RCC 7860 (cell line): Measurements from ENCODE around the gene LRRC8C.

Source experiments
- DNase-seq: peaks from one replicate; pipeline ENCODE4 v3.0.0-alpha.2; 2015; ENCODE audit warnings: low spot score
- FAIRE-seq: peaks from 2 replicates; lab custom pipeline; 2012; peaks lifted over from hg19 to GRCh38; lab: Jason Lieb, UNC

LRRC8C gene

DNA sequence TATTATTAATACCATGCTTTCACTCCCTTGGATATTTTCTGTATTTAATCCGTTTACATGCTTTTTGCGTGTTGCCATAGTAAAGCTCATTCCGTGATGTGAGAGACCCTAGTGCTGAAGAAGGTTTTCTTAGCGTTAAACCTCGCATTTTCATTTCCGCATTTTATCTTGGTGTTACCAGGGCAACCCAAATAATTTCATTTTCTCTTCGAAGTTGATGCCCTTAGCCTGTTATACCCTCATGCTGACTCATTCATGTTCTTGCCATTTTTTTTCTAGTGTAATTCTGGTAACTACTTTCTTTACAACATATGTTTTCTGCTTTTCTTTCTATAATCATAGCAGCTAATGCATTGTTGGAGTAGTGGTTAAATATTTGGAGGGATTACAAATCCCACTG lies 37.2 kb downstream of the LRRC8C start:
- DNase-seq (no peak), FAIRE-seq (no peak)

DNA sequence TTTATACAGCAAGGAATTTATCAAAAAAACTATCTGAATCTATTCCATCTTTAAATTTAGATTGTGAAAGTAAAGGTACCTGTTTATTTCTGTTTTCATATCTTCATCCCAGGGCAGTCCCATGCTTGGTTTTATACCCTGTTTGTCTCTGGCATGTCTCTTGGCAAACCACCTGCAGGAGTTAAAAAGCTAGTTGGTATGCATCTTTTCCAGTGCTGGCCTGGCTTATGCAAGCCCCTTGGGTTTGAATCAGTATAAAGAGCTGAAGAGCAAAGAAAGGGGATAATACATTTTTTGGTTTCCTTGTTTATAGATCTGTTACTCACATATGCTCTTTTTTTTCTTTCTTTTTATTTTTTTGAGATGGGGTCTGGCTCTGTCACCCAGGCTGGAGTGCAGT lies 37.8 kb downstream of the LRRC8C start:
- no peak for DNase-seq
- no peak for FAIRE-seq

DNA sequence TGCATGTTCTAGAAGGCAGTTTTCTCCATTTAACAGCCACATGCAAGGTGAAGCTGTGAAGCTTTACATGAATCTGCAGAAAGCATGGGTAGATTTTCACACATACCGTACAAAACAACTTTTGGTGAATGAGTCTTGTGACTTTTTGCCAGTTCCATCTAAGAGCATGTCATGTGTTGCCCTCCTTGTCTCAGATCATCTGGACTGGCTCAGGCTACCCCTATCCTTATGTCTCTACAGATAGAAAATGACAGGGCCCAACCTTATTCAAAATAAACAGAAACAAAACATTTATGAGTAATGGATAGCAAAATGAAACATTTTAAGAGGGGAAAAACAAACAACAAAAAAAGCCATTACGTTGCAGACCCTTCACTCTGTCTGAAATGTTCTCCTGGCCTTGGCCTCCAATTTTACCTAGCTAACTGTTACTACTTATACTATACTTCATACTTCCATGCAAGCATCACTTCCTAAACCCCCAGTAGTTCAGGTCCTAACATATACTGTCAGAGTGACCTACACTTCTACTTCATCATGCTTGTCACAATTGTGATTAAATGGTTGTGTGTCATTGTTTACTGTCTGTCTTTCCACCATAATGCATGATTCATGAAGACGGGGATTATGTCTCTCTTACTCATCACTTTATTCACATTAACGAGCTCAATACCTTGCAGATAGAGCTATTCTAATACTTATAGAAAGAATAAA lies 39.0 kb downstream of the LRRC8C start:
- DNase-seq (peak; percentile 66), FAIRE-seq (peak; percentile 62)

DNA sequence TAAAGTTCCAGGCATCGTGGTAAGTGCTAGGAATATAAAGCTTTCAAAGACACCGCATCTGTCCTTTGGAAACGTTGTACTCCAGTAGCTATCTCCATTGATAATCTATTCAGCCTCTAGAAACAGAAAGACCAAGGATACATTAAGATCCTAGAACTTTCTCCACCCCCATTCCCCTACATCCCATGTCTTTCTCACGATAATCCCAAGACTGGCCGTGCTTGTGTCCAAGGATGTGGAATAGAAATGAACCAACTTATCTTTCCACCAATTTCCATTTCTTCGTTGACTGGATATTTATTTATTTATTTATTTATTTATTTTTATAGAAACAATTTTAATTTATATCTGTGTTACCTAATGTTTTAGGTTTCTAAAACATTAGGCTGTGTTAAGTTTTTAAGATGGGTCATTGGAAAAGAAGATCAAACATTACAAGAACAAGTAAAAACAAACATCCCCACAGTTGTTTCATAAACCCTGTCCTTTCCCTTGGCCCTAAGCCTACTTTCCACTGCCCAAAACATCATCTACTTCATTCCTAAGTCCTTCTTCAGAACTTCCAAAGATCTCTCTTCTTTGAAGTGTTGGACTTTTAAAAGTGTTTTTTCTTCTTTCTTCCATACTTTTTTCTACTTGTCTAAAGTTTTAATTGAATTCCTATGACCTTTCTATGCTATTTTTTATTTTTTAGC lies 39.7 kb downstream of the LRRC8C start:
- DNase-seq = no peak
- no peak for FAIRE-seq

DNA sequence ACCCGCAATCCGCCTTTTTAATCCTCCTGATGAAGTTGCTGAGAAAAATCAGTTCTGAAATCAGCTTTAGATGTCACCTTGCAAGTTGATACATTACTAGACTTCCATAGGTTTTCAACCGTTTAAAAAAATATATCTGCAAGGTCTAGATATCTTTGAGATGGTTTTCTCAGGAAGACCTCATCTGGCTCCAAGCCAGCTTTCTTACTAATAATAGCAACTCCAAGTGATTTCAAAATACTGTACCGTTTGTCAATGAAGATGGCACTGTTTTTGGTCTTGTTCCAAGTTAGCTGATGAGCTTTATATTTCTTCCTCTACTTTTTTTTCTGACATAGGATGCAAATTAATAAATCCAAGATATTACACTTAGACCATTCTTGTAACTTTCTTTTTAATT lies 40.3 kb downstream of the LRRC8C start:
- DNase-seq (no peak), FAIRE-seq (no peak)

DNA sequence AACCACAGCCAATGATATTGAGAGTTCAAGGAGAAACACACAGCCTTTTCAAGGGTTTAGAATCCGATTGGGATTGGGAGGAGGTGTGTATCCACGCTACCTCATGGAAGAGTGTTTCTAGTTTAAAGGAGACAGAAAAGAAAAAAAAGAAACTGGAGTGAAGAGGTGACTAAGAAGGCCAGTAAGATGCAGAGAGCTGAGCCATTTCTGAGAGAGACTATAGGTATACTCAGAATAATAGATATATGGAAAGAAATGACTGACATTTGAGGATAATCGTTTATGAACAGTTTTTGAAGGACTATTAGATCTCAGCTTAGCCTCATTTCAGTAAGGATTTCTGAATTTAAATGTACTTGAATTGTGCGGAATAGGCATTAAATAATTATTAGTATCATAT lies 42.8 kb downstream of the LRRC8C start:
- FAIRE-seq (no peak), DNase-seq (no peak)

DNA sequence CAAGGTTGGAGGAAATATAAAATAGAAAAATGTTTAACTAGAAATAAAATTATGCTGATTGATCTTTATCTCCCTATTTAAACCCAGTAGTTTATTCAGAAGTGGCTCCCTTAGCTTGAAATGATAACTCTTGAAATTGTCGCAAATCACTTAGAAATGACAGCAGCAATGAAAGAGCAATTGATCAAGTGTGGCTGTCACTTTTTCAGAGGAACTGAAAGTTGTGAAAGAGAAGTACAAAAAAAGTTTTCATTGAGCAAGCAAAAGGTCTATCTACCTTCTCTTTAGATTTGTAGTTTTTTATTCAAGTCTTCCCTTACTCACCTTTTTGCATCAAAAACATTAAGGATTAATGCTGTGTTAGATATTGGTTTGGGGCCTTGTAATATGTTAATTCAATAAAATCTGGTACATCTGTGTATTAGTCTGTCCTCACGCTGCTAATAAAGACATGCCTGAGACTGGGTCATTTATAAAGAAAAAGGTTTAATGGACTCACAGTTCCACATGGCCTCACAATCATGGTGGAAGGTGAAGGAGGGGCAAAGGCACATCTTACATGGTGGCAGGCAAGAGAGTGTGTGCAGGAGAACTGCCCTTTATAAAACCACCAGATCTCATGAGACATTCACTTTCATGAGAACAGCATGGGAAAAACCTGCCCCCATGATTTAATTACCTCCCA lies 48.3 kb downstream of the LRRC8C start:
- FAIRE-seq (no peak), DNase-seq (no peak)

DNA sequence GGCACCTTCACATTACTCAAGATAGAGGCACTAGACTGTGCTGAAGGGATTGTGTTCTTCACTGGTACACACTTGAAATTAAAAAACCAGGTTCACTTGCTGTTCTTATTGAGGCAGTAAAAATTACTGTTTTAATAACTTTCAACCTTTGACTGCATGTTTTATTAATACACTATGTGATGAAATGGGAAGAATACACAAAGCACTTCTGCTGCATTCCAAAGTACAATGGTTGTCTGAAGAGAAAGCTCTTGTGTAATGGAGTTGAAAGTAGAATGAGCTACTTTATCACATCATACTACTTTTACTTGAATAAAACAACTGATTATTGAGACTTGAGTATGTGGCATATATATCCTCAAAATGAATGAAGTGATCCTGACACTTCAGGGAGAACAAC lies 49.7 kb downstream of the LRRC8C start:
- DNase-seq (no peak), FAIRE-seq (no peak)

DNA sequence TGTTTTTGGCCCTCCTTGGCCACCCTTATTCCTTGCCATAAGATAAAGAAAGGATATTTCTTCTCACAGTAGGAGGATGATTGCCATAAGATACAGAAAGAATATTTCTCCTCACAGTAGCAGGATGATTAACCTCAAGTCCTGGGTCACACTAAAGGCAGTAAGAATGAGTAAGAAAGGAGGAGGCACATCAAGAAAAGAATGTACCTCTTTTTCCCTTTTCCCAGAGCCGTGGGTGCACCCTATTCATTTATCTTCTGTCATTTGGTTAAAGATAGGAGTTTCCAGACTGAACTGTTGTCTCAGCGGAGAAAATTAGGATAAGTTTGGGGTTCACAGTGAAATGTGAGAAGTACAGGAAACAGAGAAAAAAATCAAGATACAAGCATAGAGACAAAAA lies 52.5 kb downstream of the LRRC8C start:
- DNase-seq = no peak
- no peak for FAIRE-seq

DNA sequence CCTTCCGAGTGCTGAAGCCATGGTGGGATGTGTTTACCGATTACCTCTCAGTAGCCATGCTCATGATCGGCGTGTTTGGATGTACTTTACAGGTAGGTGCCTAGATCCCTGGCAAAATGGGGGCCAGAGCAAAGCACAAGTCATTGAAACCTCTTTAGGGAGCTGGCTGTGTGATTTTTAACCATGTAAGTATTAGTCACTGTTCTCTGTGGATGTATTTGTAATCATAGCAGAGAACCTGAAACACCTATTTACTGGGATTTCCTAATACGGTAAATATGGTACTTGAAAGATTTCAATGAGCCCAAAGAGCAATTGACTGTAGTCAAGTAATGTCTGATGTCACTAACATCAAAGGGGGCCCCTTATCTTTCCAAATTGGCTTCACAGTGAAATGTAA lies 53.6 kb downstream of the LRRC8C start:
- DNase-seq (no peak), FAIRE-seq (no peak)

DNA sequence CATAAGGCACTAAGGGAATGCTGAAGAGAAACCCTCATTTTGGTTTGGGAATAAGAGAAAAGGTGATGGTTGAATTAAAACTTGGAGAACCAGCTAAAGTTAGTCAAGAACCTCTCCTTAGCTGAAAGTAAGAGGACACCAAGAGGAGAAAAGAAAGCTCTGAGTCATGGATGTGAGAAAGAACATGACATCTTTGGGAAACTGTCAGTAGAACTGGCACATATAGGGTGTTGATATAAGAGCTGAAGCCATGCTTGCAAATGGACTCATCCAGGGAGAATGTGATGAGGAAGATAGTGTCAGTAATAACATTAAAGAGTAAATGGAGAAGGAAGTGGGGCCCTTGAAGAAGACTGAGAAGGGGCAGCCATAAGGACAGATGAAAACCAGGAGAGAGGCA lies 54.3 kb downstream of the LRRC8C start:
- no peak for FAIRE-seq
- DNase-seq = no peak

DNA sequence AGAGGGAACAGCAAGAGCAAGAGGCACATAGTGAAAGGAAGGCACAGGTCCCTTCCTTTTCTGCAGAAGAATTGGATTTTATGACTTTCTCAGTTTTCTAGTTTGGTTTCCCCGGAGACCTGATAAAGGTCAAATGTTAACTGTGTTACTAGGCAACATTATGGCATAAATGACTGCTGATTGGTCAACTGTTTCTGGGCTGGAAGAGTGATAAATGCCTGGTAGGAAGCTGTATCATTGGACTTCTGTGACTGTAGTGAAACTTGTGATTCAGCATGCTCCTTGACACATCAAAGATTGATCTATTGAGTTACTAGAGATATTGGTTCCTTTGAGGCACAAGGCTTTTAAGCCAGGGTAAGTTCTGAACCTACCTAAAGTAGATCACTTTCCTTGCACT lies 55.7 kb downstream of the LRRC8C start:
- no peak for DNase-seq
- FAIRE-seq = no peak

DNA sequence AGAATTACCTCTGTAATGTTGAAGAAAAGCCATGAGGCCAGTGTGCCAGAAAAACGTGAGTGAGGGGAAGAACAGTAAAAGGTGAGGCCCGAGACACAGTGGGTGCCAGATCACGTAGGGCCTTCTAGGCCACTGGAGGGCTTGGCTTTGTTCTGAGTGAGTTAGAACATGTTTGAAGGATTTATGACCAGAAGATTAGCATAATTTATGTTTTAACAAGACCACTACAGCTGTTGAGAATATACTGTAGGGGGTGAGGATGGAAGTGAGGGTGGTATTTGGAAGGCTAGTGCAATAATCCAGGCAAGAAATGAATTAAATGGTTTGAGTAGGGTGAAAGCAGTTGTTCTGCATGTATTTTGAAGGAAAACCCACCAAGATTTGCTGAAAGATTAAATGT lies 56.3 kb downstream of the LRRC8C start:
- DNase-seq = no peak
- no peak for FAIRE-seq

DNA sequence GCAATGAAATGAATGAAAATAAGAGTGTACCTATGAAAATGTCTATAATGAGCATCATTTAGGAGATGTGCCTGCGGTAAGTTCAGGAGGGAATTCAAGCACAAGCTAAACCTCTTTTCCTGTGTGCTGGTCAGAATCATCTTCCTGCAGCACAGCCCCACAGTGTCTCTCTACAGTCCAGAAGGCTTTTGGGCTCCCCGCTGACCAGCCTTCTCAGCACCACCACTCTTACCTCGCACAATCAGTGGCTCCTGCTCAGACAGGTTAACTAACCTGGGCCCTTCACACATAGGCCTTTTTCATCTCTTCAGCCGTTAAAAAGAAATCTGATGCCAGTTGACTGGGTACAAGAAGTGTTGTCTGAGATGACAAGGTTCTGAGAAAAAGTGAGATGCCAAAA lies 57.7 kb downstream of the LRRC8C start:
- DNase-seq (no peak), FAIRE-seq (no peak)

DNA sequence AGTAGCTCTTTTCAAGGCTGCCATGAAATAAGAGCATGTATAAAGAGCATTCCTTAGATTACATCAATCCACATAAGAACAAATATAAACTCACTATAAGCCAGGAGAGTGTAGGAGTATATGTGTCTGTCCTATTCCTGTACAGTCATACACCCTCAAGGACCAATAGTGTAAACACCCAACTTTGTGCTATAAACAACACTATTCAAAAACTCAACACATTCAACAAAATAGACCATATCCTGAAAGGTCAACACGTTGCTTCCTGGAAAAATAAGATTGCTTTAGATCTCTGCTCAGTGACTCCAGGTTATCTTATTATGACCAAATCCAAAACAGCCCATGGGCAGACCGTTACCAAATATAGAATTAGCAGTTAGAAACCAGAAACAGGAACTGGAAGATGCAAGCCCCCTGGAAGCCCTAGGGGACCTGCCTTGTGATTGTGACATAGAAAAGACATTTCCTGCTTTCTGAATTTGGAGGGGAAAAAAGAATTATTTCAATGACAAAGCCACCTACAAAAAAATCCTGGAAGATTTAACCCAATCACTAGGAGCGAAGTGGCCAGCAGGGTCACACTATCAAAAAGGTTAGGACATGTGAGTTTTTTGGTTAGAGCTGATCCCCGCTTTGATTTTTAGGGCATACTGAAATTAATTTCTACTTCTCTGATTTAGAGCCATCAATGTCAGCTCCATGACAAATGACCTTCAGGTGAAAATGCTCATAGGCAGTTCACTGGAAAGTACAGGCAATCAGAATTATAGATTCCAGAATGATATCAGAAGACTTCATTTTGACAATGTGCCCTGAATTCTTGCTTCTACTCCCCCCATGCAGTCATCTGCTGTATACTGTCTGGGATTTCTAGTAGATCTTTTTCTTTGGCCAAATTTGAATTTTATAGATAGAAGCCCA lies 59.9 kb downstream of the LRRC8C start:
- FAIRE-seq (no peak), DNase-seq (no peak)

DNA sequence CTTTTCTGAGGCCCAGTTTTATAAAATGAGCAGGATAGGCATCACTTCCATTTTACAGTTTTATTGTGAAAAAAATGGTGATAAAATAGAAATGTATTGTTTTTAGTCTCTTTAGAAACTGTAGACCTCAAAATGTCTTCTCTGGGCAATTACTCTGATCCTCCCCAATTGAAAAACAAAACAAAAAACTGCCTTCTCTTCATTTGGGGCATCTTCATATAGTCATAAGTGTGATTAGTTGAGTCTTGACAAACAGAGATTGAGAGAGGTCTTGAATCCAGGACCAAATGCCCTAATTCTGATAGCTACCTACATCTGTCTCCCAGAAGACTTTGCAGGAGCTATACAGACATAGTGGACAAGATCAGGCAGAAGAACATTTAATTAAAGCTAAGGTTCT lies 62.9 kb downstream of the LRRC8C start:
- DNase-seq = no peak
- no peak for FAIRE-seq

DNA sequence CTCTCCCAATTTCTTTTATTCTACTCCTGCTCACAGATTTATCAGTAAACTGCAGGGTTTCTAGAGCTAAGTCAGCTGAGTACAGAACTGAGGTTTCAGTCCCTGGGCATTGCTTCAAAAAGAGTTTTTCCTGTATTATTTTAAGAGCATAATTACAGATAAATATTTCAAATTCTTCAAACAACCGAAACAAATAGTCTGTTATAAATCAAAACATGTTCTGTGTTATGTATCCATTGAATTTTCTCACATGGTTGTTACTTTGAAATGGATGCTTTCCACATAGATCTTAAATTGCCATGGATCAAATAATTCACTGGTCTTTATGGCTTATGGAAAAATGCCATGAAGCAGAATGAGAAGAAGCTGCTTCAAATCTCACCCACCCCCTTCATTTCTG lies 64.5 kb downstream of the LRRC8C start:
- FAIRE-seq (no peak), DNase-seq (no peak)

DNA sequence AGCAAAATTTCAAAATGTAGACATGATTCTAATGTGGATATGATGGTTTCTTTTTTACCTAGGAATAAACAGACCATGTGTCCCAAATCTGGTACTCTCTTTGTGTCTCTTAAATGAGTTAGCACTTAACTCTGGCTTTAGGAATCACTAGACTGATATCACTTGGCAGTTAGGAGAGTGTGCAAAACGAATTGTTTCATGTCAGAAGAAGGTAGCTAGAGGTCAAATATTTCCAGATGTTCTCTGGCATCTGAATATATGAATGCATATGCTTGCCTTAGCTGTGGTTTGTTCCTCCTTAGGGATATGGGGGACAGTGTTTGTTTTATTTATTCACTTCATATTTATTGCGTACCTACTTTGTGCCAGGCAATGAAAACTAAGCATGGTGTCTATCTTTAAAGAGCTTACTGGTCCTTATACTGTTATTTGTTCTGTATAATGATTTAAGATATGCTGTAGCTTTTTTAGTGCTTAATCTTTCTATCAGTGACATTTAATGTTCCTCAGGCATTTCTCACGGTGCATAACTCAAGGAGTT lies 65.2 kb downstream of the LRRC8C start:
- no peak for DNase-seq
- no peak for FAIRE-seq

DNA sequence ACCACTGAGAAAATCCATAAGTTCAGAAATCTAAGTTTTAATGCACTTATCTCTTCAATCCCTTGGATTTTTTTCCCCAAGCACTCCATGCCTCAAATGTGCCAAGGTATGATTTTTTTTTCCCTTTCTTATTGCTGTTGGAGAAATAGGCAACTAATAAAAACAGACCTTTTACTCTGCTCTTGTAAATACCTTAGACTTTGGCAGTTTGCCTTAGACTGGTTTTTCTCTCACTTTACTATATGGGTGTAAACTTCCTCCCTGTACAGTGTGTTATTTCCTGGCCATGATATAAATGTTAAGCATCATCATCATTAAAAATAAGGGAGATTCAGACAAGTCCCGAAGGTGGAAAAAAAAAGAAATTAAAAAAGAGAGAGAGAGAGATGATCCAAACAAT lies 65.7 kb downstream of the LRRC8C start:
- DNase-seq = no peak
- no peak for FAIRE-seq

DNA sequence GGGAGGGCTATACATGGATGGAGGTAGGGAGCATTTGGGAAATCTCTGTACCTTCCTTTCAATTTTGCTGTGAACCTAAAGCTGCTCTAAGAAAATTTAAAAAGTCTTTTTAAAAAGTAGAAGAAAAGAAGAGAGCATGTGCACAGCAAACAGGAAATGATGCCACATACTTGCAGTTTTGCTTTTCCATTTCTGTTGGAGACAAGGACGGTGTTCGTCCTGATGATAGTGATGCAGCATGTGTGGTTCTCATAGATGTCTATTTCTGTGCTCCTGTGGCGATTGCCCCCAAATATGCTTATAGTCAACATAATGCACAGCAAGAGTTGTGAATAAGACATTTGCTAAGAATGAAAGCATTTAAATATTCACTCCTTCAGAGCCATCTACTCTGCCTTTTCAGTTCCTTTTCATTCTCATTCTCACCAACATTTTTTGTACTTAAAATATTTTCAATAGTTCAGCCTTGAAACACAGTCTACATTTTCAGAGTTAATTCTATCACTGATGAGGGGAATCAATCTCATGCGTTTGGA lies 66.6 kb downstream of the LRRC8C start:
- FAIRE-seq = no peak
- no peak for DNase-seq
